ENCODE results near the gene RBM44.

Gene RBM44

DNA sequence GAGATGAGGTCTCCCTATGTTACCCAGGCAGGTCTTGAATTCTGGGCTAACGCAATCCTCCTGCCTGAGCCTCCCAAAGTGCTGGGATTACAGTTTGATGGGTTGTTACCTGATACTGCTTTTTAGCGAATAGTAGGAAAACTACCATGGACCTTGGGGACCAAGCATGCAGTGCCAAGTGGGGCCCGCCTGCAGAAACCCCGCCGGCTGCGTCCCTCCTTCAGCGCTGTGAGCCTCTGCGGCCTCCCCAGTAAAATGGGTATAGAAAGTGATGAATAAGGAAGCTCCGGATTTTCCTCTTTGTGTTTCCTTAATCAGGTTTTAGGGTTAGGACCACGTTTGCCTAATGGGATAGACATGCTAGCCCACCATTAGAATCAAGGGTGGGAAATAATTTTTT is 91.2 kb downstream of the RBM44 start:
- DNase-seq, result no peak
